H1 (cell line): ENCODE data around the gene ATP1A3. TPM values are rescaled to one million over a fixed set of nuclear protein-coding genes. Genes with fewer than 3 reads are reported as not detected.

Source experiments
- SAP30 ChIP-seq: fragments of 300-600 bp; sonication (generic); IDR thresholded peaks from 2 replicates; pipeline ENCODE4 v1.7.1; 2012; ENCODE audit warnings: low read length, moderate library complexity, mild to moderate bottlenecking, inconsistent platforms; ENCODE audit not compliant: insufficient read depth, insufficient replicate concordance
- SIX5 ChIP-seq: IDR thresholded peaks from 2 replicates; pipeline ENCODE4 v1.6.1; 2011; ENCODE audit warnings: mild to moderate bottlenecking, low read depth, low read length
- polyA plus RNA-seq, 7 experiments: library from polyadenylated mRNA; depleted of rRNA in 3 of 7; stranded (reverse) in 5 of 7; unstranded in 2 of 7; fragments of >200 nt in 5 of 7; fragments of 200-250 nt in 2 of 7; gene quantifications; 1 replicate in 5 of 7; 2 replicates in 1 of 7; 4 replicates in 1 of 7; pipeline versions ENCODE4 v1.2.1 to v1.2.3, GENCODE V29; 2011 to 2013; ENCODE audit warnings: missing spikeins in 2 of 7, mixed read lengths in 2 of 7
- total RNA-seq: library from RNA; stranded (reverse); fragmentation: NEBNext Ultra II Directional; extraction: Animal tissue kit (Norgen Biotek cat#: 25700); gene quantifications from 2 replicates; pipeline ENCODE4 v1.2.1, GENCODE V29; 2021

ATP1A3 gene
- total and polyA plus RNA-seq, 2 of the 8 experiments (the other 6 are each of a cell fraction or from before 2014, with no cell fraction given), result 11.1 to 41.2 TPM

DNA sequence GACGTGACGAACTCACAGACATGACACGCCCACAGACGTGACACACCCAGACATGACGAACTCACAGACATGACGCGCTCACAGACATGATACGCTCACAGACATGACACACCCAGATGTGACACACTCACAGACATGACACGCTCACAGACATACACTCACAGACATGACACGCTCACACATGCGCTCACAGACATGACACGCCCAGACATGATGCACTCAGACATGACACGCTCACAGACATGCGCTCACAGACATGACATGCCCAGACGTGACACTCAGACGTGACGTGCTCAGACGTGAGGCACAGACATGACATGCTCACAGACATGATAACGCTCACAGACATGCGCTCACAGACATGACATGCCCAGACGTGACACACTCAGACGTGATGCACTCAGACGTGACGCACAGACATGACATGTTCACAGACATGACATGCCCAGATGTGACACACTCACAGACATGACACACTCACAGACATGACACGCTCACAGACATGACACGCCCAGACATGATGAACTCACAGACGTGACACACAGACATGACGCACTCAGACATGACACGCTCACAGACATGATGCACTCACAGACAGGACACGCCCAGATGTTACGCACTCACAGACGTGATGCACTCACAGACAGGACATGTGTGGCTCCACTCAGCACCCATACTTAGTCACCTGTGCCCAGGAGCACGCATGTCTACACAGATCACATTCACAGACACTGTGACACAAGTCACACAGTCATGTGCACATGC is 73.9 kb downstream of the ATP1A3 start (continued):
- TF ChIP-seq SAP30 (no peak), SIX5 (no peak)
